HL-60 (cell line): ENCODE data around the gene ATP6V1D.

Experiments used
- DNase-seq, 2 experiments: peaks; one replicate each; pipeline ENCODE4 v3.0.0-alpha.2; 2010 to 2020; ENCODE audit warnings: low read depth in 1 of 2, low spot score in 1 of 2
- H3K27ac ChIP-seq: fragments of 250-450 bp; sonication (Bioruptor Pico); replicated peaks from 2 replicates; pipeline ENCODE4 v1.5.1; 2020; ENCODE audit warnings: mild to moderate bottlenecking, moderate library complexity
- H3K27me3 ChIP-seq: fragments of 250-450 bp; sonication (Bioruptor Pico); 2 replicates; pipeline ENCODE4 v1.5.1; 2021; ENCODE audit warnings: mild to moderate bottlenecking, moderate library complexity; ENCODE audit not compliant: insufficient read depth, poor library complexity, severe bottlenecking
- H3K4me3 ChIP-seq: replicated peaks from 2 replicates; pipeline ENCODE4 v1.5.1; 2011; ENCODE audit warnings: mild to moderate bottlenecking, control low read depth, low read length; ENCODE audit not compliant: insufficient read depth
- GABPA ChIP-seq: IDR thresholded peaks from 2 replicates; pipeline ENCODE4 v1.6.1; 2012; ENCODE audit warnings: low read depth
- POLR2AphosphoS5 ChIP-seq: IDR thresholded peaks from 2 replicates; pipeline ENCODE4 v1.6.1; 2012; ENCODE audit warnings: low read depth
- SPI1 ChIP-seq: IDR thresholded peaks from 2 replicates; pipeline ENCODE4 v1.6.1; 2012; ENCODE audit warnings: low read depth, mild to moderate bottlenecking, borderline replicate concordance
- TF ChIP-seq, protein P1 (sequence below): IDR thresholded peaks from one replicate; pipeline ENCODE4 v1.5.1; 2011; ENCODE audit warnings: low read length, control low read depth, inconsistent platforms; ENCODE audit not compliant: insufficient read depth
- TF ChIP-seq, protein P2 (sequence below): IDR thresholded peaks from 2 replicates; pipeline ENCODE4 v1.6.1; 2012; ENCODE audit warnings: low read depth; ENCODE audit not compliant: insufficient replicate concordance

ATP6V1D gene

DNA sequence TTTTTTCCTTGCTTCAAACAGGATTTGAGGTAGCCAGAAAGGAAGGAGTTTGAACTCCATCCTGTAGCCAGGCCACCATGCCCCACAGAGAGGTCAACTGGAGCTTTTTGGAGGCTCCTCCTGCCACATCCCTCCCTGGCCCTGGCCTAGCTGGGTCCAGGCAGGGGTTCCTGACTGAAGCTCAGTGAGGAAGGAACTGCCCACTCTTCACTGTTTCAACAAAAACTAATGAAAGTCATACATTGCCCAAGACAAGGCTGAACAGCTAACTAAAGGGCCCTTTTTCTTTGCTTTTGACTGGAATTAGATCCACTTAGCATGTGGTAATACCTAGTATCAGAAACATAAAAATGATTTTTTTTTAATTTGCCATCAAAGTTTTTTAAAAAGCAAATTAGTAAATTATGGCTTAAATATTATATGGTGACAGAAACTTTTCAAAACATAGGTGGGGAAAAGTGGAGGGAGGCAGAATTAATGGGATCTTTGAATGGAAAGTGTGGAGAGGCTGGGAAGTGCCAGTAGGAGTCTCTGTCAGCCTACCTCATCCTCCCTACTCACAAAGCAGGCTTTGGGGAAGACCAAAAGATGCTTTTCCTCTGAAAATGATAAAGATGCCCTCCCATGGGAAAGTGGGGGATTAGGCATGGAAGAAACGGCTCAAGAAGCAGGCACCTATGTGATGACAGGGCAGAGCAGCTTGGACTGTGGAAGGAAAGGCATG is 30.4 kb upstream of the ATP6V1D start:
- Histone ChIP-seq H3K27ac (no peak overlapping the region), H3K4me3 (no peak overlapping the region), H3K27me3 (no peaks in the 10 kb centered on the region)
- TF ChIP-seq SPI1 (no peak), GABPA (no peak), POLR2AphosphoS5 (no peak)
- TF ChIP-seq, protein P1, sequence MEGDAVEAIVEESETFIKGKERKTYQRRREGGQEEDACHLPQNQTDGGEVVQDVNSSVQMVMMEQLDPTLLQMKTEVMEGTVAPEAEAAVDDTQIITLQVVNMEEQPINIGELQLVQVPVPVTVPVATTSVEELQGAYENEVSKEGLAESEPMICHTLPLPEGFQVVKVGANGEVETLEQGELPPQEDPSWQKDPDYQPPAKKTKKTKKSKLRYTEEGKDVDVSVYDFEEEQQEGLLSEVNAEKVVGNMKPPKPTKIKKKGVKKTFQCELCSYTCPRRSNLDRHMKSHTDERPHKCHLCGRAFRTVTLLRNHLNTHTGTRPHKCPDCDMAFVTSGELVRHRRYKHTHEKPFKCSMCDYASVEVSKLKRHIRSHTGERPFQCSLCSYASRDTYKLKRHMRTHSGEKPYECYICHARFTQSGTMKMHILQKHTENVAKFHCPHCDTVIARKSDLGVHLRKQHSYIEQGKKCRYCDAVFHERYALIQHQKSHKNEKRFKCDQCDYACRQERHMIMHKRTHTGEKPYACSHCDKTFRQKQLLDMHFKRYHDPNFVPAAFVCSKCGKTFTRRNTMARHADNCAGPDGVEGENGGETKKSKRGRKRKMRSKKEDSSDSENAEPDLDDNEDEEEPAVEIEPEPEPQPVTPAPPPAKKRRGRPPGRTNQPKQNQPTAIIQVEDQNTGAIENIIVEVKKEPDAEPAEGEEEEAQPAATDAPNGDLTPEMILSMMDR = no peak
- TF ChIP-seq, protein P2, sequence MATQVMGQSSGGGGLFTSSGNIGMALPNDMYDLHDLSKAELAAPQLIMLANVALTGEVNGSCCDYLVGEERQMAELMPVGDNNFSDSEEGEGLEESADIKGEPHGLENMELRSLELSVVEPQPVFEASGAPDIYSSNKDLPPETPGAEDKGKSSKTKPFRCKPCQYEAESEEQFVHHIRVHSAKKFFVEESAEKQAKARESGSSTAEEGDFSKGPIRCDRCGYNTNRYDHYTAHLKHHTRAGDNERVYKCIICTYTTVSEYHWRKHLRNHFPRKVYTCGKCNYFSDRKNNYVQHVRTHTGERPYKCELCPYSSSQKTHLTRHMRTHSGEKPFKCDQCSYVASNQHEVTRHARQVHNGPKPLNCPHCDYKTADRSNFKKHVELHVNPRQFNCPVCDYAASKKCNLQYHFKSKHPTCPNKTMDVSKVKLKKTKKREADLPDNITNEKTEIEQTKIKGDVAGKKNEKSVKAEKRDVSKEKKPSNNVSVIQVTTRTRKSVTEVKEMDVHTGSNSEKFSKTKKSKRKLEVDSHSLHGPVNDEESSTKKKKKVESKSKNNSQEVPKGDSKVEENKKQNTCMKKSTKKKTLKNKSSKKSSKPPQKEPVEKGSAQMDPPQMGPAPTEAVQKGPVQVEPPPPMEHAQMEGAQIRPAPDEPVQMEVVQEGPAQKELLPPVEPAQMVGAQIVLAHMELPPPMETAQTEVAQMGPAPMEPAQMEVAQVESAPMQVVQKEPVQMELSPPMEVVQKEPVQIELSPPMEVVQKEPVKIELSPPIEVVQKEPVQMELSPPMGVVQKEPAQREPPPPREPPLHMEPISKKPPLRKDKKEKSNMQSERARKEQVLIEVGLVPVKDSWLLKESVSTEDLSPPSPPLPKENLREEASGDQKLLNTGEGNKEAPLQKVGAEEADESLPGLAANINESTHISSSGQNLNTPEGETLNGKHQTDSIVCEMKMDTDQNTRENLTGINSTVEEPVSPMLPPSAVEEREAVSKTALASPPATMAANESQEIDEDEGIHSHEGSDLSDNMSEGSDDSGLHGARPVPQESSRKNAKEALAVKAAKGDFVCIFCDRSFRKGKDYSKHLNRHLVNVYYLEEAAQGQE = no peak
- DNase-seq = no peak

DNA sequence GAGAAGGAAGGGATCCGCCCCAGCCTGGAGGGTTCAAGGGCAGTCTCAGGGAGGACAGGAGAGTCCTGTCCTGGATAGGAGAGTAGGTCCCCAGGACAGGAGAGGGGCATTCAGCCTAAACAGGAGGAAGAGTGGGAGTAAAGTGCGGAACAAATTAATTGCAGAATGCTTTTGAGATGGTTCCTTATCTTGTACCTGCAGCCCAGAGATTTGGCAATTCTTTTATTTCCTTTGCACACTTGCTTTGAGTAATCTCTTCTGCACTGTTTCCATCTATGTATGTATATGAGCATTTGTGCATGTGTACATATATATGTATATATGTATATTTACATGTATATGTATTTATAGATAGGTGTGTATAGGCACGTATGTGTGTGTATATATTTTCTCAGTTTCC is 29.7 kb upstream of the ATP6V1D start:
- no peak overlapping the region for H3K4me3 ChIP-seq
- H3K27ac ChIP-seq = no peak overlapping the region
- DNase-seq = no peak
- H3K27me3 ChIP-seq = no peaks in the 10 kb centered on the region
- no peak for TF ChIP-seq SPI1
- TF ChIP-seq POLR2AphosphoS5 = no peak
- TF ChIP-seq, protein P1 = no peak
- TF ChIP-seq GABPA = no peak
- TF ChIP-seq, protein P2 = no peak

DNA sequence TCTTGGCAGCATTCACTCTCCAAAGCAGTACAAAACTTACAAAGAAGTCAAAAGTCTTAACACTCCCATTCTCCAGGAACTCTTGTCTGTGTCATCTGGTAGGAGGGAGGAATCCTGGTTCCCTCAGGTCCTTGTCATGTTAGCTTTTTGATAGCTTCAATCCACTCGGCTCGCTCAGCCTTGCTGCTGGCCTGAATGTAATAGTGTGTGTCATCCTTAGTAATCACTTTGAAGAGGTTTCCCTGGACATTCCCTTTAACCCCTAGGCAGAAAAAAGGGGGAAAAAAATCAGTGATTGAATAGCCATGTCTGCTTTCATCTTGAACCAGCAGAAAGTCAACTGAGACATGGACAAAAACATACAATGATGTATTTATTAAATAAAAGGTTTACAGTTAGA is 27.6 kb upstream of the ATP6V1D start:
- TF ChIP-seq, protein P1 = no peak
- TF ChIP-seq, protein P2 = no peak
- no peak for TF ChIP-seq SPI1
- TF ChIP-seq GABPA = no peak
- TF ChIP-seq POLR2AphosphoS5 = no peak
- no peaks in the 10 kb centered on the region for H3K27me3 ChIP-seq
- no peak for DNase-seq
- H3K4me3 ChIP-seq = no peak overlapping the region
- H3K27ac ChIP-seq = no peak overlapping the region
